Kidney epithelial cell (primary cell): ENCODE measurements around the gene NPAT. TPM values are rescaled to one million over a fixed set of nuclear protein-coding genes. Genes with fewer than 3 reads are reported as not detected.

ENCODE experiments used
- DNase-seq: peaks from one replicate; pipeline ENCODE4 v3.0.0-alpha.2; 2010; ENCODE audit warnings: low read depth
- H3K27me3 ChIP-seq: 2 replicates; pipeline ENCODE4 v1.6.0; 2011; ENCODE audit warnings: low read length; ENCODE audit not compliant: control insufficient read depth, insufficient read depth
- H3K36me3 ChIP-seq: 2 replicates; pipeline ENCODE4 v1.5.1; 2011; ENCODE audit warnings: low read length; ENCODE audit not compliant: control insufficient read depth, insufficient read depth
- H3K4me3 ChIP-seq: 2 replicates; pipeline ENCODE4 v1.5.1; 2011; ENCODE audit warnings: low read depth, mild to moderate bottlenecking, control low read depth, low read length
- total RNA-seq: library from RNA; depleted of rRNA; stranded (reverse); fragments of >200 nt; gene quantifications from 2 replicates; pipeline ENCODE4 v1.2.3, GENCODE V29; 2015
- TF ChIP-seq, protein P1 (sequence below): IDR thresholded peaks from 2 replicates; pipeline ENCODE4 v1.5.1; 2011; ENCODE audit warnings: mild to moderate bottlenecking, moderate library complexity, low read length, control low read depth, inconsistent platforms; ENCODE audit not compliant: insufficient read depth, poor library complexity, severe bottlenecking

The NPAT gene
- total RNA-seq, 1 donor from 2014 or later, result 10.3 TPM

- TF ChIP-seq, protein P1, sequence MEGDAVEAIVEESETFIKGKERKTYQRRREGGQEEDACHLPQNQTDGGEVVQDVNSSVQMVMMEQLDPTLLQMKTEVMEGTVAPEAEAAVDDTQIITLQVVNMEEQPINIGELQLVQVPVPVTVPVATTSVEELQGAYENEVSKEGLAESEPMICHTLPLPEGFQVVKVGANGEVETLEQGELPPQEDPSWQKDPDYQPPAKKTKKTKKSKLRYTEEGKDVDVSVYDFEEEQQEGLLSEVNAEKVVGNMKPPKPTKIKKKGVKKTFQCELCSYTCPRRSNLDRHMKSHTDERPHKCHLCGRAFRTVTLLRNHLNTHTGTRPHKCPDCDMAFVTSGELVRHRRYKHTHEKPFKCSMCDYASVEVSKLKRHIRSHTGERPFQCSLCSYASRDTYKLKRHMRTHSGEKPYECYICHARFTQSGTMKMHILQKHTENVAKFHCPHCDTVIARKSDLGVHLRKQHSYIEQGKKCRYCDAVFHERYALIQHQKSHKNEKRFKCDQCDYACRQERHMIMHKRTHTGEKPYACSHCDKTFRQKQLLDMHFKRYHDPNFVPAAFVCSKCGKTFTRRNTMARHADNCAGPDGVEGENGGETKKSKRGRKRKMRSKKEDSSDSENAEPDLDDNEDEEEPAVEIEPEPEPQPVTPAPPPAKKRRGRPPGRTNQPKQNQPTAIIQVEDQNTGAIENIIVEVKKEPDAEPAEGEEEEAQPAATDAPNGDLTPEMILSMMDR, result no peak
- no peak for DNase-seq
- Histone ChIP-seq H3K36me3 (no peaks in the 10 kb centered on the region), H3K4me3 (no peak overlapping the region), H3K27me3 (no peaks in the 10 kb centered on the region)
Observed at GRCh38 chr11:108218455-108218854, 4.0 kb downstream of the NPAT start.

DNA sequence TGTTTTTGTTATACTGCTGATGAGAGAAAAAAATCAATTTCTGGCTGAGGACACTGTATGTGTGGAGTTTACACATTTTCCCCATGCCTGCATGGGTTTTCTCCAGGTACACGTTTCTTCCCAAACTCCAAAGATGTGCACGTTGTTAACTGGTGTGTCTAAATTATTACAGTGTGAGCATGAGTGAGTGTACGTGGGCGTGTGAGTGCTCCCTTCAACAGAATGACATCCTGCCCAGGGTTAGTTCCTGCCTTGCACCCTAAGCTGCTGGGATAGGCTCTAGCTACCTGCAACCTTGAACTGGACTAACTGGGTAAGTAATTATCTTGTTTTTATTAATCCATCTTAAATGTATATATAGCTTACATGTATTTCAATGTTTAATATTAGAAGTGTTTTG lies 5.5 kb downstream of the NPAT start:
- Histone ChIP-seq H3K27me3 (no peaks in the 10 kb centered on the region), H3K36me3 (no peaks in the 10 kb centered on the region), H3K4me3 (no peak overlapping the region)
- DNase-seq, result no peak
- TF ChIP-seq, protein P1, result no peak

DNA sequence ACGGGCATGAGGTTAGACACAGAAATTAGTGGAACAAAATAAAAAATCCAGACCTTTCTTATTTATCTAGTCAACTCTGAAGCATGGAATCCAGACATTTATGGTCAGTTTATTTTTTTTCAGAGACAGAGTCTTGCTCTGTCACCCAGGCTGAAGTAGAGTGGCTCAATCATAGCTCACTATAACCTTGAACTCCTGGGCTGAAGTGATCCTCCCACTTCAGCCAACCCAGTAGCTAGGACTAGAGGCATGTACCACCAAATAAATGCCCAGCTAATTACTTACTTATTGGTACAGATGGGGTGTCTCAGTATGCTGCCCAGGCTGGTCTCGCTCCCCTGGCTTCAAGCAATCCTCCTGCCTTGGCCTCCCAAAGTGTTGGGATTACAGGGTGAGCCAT lies 8.7 kb downstream of the NPAT start:
- Histone ChIP-seq H3K27me3 (no peaks in the 10 kb centered on the region), H3K4me3 (no peak overlapping the region), H3K36me3 (no peaks in the 10 kb centered on the region)
- TF ChIP-seq, protein P1, result no peak
- DNase-seq, result no peak

DNA sequence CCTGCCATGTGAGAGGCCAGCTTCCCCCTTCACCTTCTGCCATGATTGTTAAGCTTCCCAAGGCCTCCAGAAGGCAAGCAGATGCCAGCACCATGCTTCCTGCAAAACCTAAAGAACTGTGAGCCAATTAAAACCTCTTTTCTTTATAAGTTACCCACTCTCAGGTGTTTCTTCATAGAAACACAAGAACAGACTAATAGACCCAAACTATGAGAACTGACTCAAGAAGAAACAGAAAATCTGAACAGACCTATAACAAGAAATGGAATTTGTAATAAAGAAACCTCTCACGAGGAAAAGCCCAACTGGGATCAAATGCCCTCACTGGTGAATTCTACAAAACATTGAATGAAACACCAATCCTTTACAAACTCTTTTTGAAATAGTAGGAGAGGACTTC lies 12.0 kb downstream of the NPAT start:
- no peaks in the 10 kb centered on the region for H3K27me3 ChIP-seq
- TF ChIP-seq, protein P1, result no peak
- H3K36me3 ChIP-seq, result peaks cover 8% of the 10 kb centered on the region
- DNase-seq, result no peak
- no peak overlapping the region for H3K4me3 ChIP-seq

GRCh38 chr11:108207683-108208060 lies 14.8 kb downstream of the NPAT start:
- no peak overlapping the region for H3K4me3 ChIP-seq
- peaks cover 8% of the 10 kb centered on the region for H3K36me3 ChIP-seq
- no peaks in the 10 kb centered on the region for H3K27me3 ChIP-seq
- DNase-seq, result no peak
- TF ChIP-seq, protein P1, result no peak

DNA sequence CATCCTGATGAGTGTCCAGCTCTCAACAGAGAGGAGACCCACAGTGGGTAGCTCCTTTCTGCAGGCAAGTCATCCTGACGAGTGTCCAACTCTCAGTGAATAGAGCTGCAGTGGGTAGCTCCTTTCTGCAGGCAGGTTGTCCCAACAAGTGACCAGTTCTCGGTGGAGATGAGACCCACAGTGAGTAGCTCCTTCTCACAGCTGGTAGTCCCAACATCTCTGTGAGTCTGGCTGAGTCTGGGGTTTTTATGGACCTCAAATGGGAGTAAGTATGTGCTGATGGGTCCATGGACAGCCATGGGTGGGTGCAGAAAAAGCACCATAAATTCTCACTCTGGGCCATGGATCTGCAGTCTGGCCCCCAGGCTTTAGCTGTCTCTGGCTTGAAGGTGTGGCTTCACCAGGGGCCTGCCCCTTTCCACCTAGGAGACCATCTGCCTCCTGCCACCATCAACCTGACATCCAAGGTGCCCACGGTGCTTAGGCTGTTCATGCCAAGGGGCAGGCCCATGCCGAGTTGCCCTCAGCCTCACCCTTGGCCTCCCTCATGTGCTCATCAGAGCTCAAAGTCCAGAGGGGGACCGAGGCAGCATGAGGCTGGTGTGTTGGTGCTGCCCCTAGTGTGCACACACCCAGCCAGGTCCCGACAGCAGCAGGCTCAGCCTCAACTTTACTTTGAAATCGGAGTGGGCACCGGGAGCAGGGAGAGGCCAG lies 15.3 kb downstream of the NPAT start:
- H3K4me3 ChIP-seq, result no peak overlapping the region
- TF ChIP-seq, protein P1, result no peak
- peaks cover 8% of the 10 kb centered on the region for H3K36me3 ChIP-seq
- no peaks in the 10 kb centered on the region for H3K27me3 ChIP-seq
- no peak for DNase-seq
